Astrocyte (in vitro differentiated cells and primary cell): ENCODE measurements around the gene RFC1. TPM values are rescaled to one million over a fixed set of nuclear protein-coding genes. Genes with fewer than 3 reads are reported as not detected.

Source experiments
- DNase-seq: peaks from one replicate; pipeline ENCODE4 v3.0.0-alpha.2; 2010; ENCODE audit warnings: low read depth
- FAIRE-seq: peaks from 2 replicates; lab custom pipeline; 2011; peaks lifted over from hg19 to GRCh38; lab: Jason Lieb, UNC
- H2AFZ ChIP-seq: 2 replicates; pipeline ENCODE4 v1.6.0; 2012; ENCODE audit warnings: low read depth, low read length, inconsistent platforms
- H3K27ac ChIP-seq: 2 replicates; pipeline ENCODE4 v1.5.1; 2011; ENCODE audit warnings: low read depth, low read length, inconsistent platforms
- H3K27me3 ChIP-seq: 2 replicates; pipeline ENCODE4 v1.6.0; 2011; ENCODE audit warnings: low read length, inconsistent platforms; ENCODE audit not compliant: insufficient read depth
- H3K36me3 ChIP-seq: 2 replicates; pipeline ENCODE4 v1.5.1; 2011; ENCODE audit warnings: low read length, inconsistent platforms; ENCODE audit not compliant: insufficient read depth
- H3K4me1 ChIP-seq: 2 replicates; pipeline ENCODE4 v1.5.1; 2011; ENCODE audit warnings: low read length, inconsistent platforms; ENCODE audit not compliant: insufficient read depth
- H3K4me2 ChIP-seq: 2 replicates; pipeline ENCODE4 v1.6.0; 2012; ENCODE audit warnings: low read length, inconsistent platforms
- H3K4me3 ChIP-seq: 2 replicates; pipeline ENCODE4 v1.5.1; 2011; ENCODE audit warnings: low read depth, mild to moderate bottlenecking, low read length, inconsistent platforms; ENCODE audit not compliant: insufficient read depth
- H3K79me2 ChIP-seq: 2 replicates; pipeline ENCODE4 v1.6.0; 2012; ENCODE audit warnings: mild to moderate bottlenecking, low read length, inconsistent platforms; ENCODE audit not compliant: insufficient read depth
- H3K9ac ChIP-seq: 2 replicates; pipeline ENCODE4 v1.6.0; 2012; ENCODE audit warnings: mild to moderate bottlenecking, low read length, inconsistent platforms
- H3K9me3 ChIP-seq: 2 replicates; pipeline ENCODE4 v1.5.1; 2012; ENCODE audit warnings: low read depth, mild to moderate bottlenecking, low read length, inconsistent platforms; ENCODE audit not compliant: insufficient read depth
- H4K20me1 ChIP-seq: 2 replicates; pipeline ENCODE4 v1.6.0; 2012; ENCODE audit warnings: low read length, inconsistent platforms; ENCODE audit not compliant: insufficient read depth
- H3K27ac Mint-ChIP-seq: one replicate; pipeline ENCODE4 v1.8.0; 2021; ENCODE audit warnings: mild to moderate bottlenecking, mixed read lengths; ENCODE audit not compliant: unreplicated experiment
- H3K27me3 Mint-ChIP-seq: one replicate; pipeline ENCODE4 v1.8.0; 2021; ENCODE audit warnings: low read depth, mixed read lengths; ENCODE audit not compliant: unreplicated experiment
- H3K36me3 Mint-ChIP-seq: one replicate; pipeline ENCODE4 v1.8.0; 2021; ENCODE audit warnings: low read depth, mixed read lengths; ENCODE audit not compliant: unreplicated experiment
- H3K4me1 Mint-ChIP-seq: one replicate; pipeline ENCODE4 v1.8.0; 2021; ENCODE audit warnings: low read depth, mixed read lengths; ENCODE audit not compliant: unreplicated experiment
- H3K4me3 Mint-ChIP-seq: one replicate; pipeline ENCODE4 v1.8.0; 2021; ENCODE audit warnings: mild to moderate bottlenecking, moderate library complexity, mixed read lengths; ENCODE audit not compliant: unreplicated experiment
- H3K9me3 Mint-ChIP-seq: one replicate; pipeline ENCODE4 v1.8.0; 2021; ENCODE audit warnings: mild to moderate bottlenecking, mixed read lengths; ENCODE audit not compliant: unreplicated experiment
- CTCF ChIP-seq: IDR thresholded peaks from 2 replicates; pipeline ENCODE4 v1.5.1; 2011; ENCODE audit warnings: low read depth, mild to moderate bottlenecking, inconsistent platforms, low read length, moderate library complexity; ENCODE audit not compliant: insufficient read depth
- EZH2 ChIP-seq: IDR thresholded peaks from 2 replicates; pipeline ENCODE4 v1.6.1; 2012; ENCODE audit warnings: mild to moderate bottlenecking, low read length, inconsistent platforms; ENCODE audit not compliant: insufficient read depth
- total RNA-seq: library from RNA; stranded (reverse); gene quantifications from 2 replicates; pipeline ENCODE4 v1.2.1, GENCODE V29; 2021

Gene RFC1
- total RNA-seq, 1 donor from 2014 or later, result 32.7 TPM

DNA sequence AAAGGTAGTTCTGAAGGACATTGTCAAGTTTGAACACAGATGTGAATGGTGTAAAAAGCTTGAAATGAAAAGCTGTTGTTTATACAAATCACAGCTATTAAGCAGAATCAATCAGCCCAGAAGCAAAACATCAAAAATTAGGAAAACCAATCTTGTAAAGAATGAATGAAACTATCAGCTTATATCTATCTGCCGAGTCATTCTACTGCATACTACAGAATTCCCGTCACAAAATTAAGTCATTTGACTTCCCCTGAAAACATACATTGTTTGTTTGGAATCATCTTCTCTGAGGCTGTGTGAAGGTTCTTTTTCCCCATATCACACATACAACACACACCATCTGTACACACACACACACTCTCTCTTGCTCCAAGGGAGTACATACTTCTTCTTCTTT is 80.3 kb downstream of the RFC1 start:
- no peak overlapping the region for H3K27ac ChIP-seq
- H3K36me3 ChIP-seq, result peaks cover 27% of the 10 kb centered on the region
- H4K20me1 ChIP-seq, result no peaks in the 10 kb centered on the region
- H3K9me3 ChIP-seq, result no peaks in the 10 kb centered on the region
- no peak for DNase-seq
- H3K4me1 ChIP-seq, result no peaks in the 10 kb centered on the region
- no peak overlapping the region for H3K4me2 ChIP-seq
- no peaks in the 10 kb centered on the region for H3K79me2 ChIP-seq
- no peak for TF ChIP-seq CTCF
- no peak for TF ChIP-seq EZH2
- Mint-ChIP-seq H3K9me3 (no peaks in the 10 kb centered on the region), H3K27me3 (no peaks in the 10 kb centered on the region), H3K4me3 (no peak overlapping the region), H3K4me1 (peaks cover 4% of the 10 kb centered on the region), H3K27ac (no peak overlapping the region), H3K36me3 (peaks cover 9% of the 10 kb centered on the region)
- FAIRE-seq, result no peak
- H3K9ac ChIP-seq, result no peak overlapping the region
- no peak overlapping the region for H2AFZ ChIP-seq
- H3K4me3 ChIP-seq, result no peak overlapping the region
- no peaks in the 10 kb centered on the region for H3K27me3 ChIP-seq

- H2AFZ ChIP-seq, result no peak overlapping the region
- no peak overlapping the region for H3K4me3 Mint-ChIP-seq
- no peak overlapping the region for H3K27ac Mint-ChIP-seq
- peaks cover 7% of the 10 kb centered on the region for H3K36me3 Mint-ChIP-seq
- H3K9ac ChIP-seq, result no peak overlapping the region
- peaks cover 29% of the 10 kb centered on the region for H3K36me3 ChIP-seq
- DNase-seq, result no peak
- peaks cover 4% of the 10 kb centered on the region for H3K4me1 Mint-ChIP-seq
- H3K27ac ChIP-seq, result no peak overlapping the region
- H3K27me3 Mint-ChIP-seq, result no peaks in the 10 kb centered on the region
- no peak for FAIRE-seq
- H3K27me3 ChIP-seq, result no peaks in the 10 kb centered on the region
- H3K4me2 ChIP-seq, result no peak overlapping the region
- no peak for TF ChIP-seq EZH2
- no peak for TF ChIP-seq CTCF
- no peaks in the 10 kb centered on the region for H3K79me2 ChIP-seq
- H3K9me3 ChIP-seq, result no peaks in the 10 kb centered on the region
- H4K20me1 ChIP-seq, result no peaks in the 10 kb centered on the region
- no peak overlapping the region for H3K4me3 ChIP-seq
- H3K4me1 ChIP-seq, result no peaks in the 10 kb centered on the region
- no peaks in the 10 kb centered on the region for H3K9me3 Mint-ChIP-seq
Observed at GRCh38 chr4:39285111-39285795, 80.9 kb downstream of the RFC1 start.

- Mint-ChIP-seq H3K4me1 (peaks cover 5% of the 10 kb centered on the region), H3K27ac (no peak overlapping the region), H3K9me3 (no peaks in the 10 kb centered on the region), H3K4me3 (no peak overlapping the region), H3K27me3 (no peaks in the 10 kb centered on the region), H3K36me3 (peaks cover 18% of the 10 kb centered on the region)
- no peaks in the 10 kb centered on the region for H4K20me1 ChIP-seq
- no peaks in the 10 kb centered on the region for H3K9me3 ChIP-seq
- H3K36me3 ChIP-seq, result peaks cover 15% of the 10 kb centered on the region
- no peak overlapping the region for H3K9ac ChIP-seq
- no peak for DNase-seq
- FAIRE-seq, result peak; percentile 41
- H3K4me1 ChIP-seq, result no peaks in the 10 kb centered on the region
- H3K27ac ChIP-seq, result no peak overlapping the region
- no peak overlapping the region for H2AFZ ChIP-seq
- no peak overlapping the region for H3K4me2 ChIP-seq
- H3K4me3 ChIP-seq, result no peak overlapping the region
- TF ChIP-seq EZH2, result no peak
- TF ChIP-seq CTCF, result no peak
- no peaks in the 10 kb centered on the region for H3K79me2 ChIP-seq
- H3K27me3 ChIP-seq, result no peaks in the 10 kb centered on the region
Observed at GRCh38 chr4:39280770-39281169, 85.4 kb downstream of the RFC1 start.
